Measurements from ENCODE around the gene ITGA5.

ITGA5 gene

GRCh38 chr12:54419088-54419887 lies at the start of gene ITGA5:
Gene ITGA5, minus strand, starts transcription at chr12:54419266. Its CDS starts 68 bp downstream, at chr12:54419198.
- peak; percentile 74 for DNase-seq

- DNase-seq: no peak
These were observed 46.9 kb upstream of the ITGA5 start for GRCh38 chr12:54465857-54466523.

- DNase-seq: no peak
These were observed 44.4 kb upstream of the ITGA5 start for GRCh38 chr12:54463484-54463883.

GRCh38 chr12:54463034-54463433 lies 44.0 kb upstream of the ITGA5 start:
- no peak for DNase-seq

- no peak for DNase-seq
These were observed 41.4 kb upstream of the ITGA5 start for GRCh38 chr12:54460317-54460923.

GRCh38 chr12:54459355-54459754 lies 40.3 kb upstream of the ITGA5 start:
- no peak for DNase-seq

GRCh38 chr12:54455760-54456469 lies 36.8 kb upstream of the ITGA5 start:
- no peak for DNase-seq

GRCh38 chr12:54452628-54453027 lies 33.6 kb upstream of the ITGA5 start:
- DNase-seq: no peak

- DNase-seq: no peak
These were observed 29.3 kb upstream of the ITGA5 start for GRCh38 chr12:54448344-54448743.

GRCh38 chr12:54447917-54448316 lies 28.9 kb upstream of the ITGA5 start:
- DNase-seq: no peak

GRCh38 chr12:54444206-54444605 lies 25.1 kb upstream of the ITGA5 start:
- DNase-seq: no peak

GRCh38 chr12:54443446-54443845 lies 24.4 kb upstream of the ITGA5 start:
- no peak for DNase-seq

- no peak for DNase-seq
These were observed 23.9 kb upstream of the ITGA5 start for GRCh38 chr12:54442961-54443360.

- no peak for DNase-seq
These were observed 23.0 kb upstream of the ITGA5 start for GRCh38 chr12:54442099-54442498.

- DNase-seq: peak; percentile 19
These were observed 20.6 kb upstream of the ITGA5 start for GRCh38 chr12:54439521-54440255.

GRCh38 chr12:54439096-54439495 lies 20.0 kb upstream of the ITGA5 start:
- DNase-seq: no peak

- DNase-seq: no peak
These were observed 19.5 kb upstream of the ITGA5 start for GRCh38 chr12:54438517-54438916.

- DNase-seq: no peak
These were observed 18.6 kb upstream of the ITGA5 start for GRCh38 chr12:54437697-54438096.

- no peak for DNase-seq
These were observed 18.2 kb upstream of the ITGA5 start for GRCh38 chr12:54437243-54437642.

GRCh38 chr12:54432815-54433164 lies 13.7 kb upstream of the ITGA5 start:
- no peak for DNase-seq

GRCh38 chr12:54431911-54432814 lies 13.1 kb upstream of the ITGA5 start:
- DNase-seq: no peak
